ENCODE results near the gene ACOX2.

ACOX2 gene

GRCh38 chr3:58556001-58556400 is 19.0 kb upstream of the ACOX2 start:
- Histone ChIP-seq H3K4me1 (ENCODE audit: insufficient read depth, low read length, severe bottlenecking) (no peaks in the 10 kb centered on the region), H3K36me3 (ENCODE audit: insufficient read depth, low read length) (no peaks in the 10 kb centered on the region), H3K9me2 (ENCODE audit: low read depth, low read length) (no peaks in the 10 kb centered on the region), H2AFZ (ENCODE audit: low read length) (no peak overlapping the region), H3K27ac (ENCODE audit: low read depth, low read length, poor library complexity, severe bottlenecking) (no peak overlapping the region), H3K4me2 (ENCODE audit: low read length) (no peak overlapping the region), H3F3A (ENCODE audit: insufficient read depth, low read length) (no peaks in the 10 kb centered on the region), H3K9ac (ENCODE audit: low read length) (no peak overlapping the region), H3K79me2 (ENCODE audit: insufficient read depth, low read length) (no peaks in the 10 kb centered on the region), H3K9me3 (ENCODE audit: low read length) (no peaks in the 10 kb centered on the region), H3K27me3 (ENCODE audit: insufficient read depth, low read length) (no peaks in the 10 kb centered on the region), H3K4me3 (ENCODE audit: low read depth, low read length, poor library complexity, severe bottlenecking) (no peak overlapping the region), H4K20me1 (ENCODE audit: insufficient read depth, low read length) (no peaks in the 10 kb centered on the region)
- TF ChIP-seq CTCF (IDR thresholded peaks at IDR 0.05; ENCODE audit: low read length), result no peak
- TF ChIP-seq EZH2 (IDR thresholded peaks at IDR 0.05; ENCODE audit: borderline replicate concordance, low read length), result no peak

GRCh38 chr3:58555203-58555602 is 18.2 kb upstream of the ACOX2 start:
- Histone ChIP-seq H3K79me2 (ENCODE audit: insufficient read depth, low read length) (no peaks in the 10 kb centered on the region), H3K9me2 (ENCODE audit: low read depth, low read length) (no peaks in the 10 kb centered on the region), H3K27me3 (ENCODE audit: insufficient read depth, low read length) (no peaks in the 10 kb centered on the region), H3F3A (ENCODE audit: insufficient read depth, low read length) (no peaks in the 10 kb centered on the region), H2AFZ (ENCODE audit: low read length) (no peak overlapping the region), H3K27ac (ENCODE audit: low read depth, low read length, poor library complexity, severe bottlenecking) (no peak overlapping the region), H3K4me1 (ENCODE audit: insufficient read depth, low read length, severe bottlenecking) (no peaks in the 10 kb centered on the region), H3K9ac (ENCODE audit: low read length) (no peak overlapping the region), H3K4me2 (ENCODE audit: low read length) (no peak overlapping the region), H4K20me1 (ENCODE audit: insufficient read depth, low read length) (no peaks in the 10 kb centered on the region), H3K9me3 (ENCODE audit: low read length) (no peaks in the 10 kb centered on the region), H3K4me3 (ENCODE audit: low read depth, low read length, poor library complexity, severe bottlenecking) (no peak overlapping the region), H3K36me3 (ENCODE audit: insufficient read depth, low read length) (no peaks in the 10 kb centered on the region)
- TF ChIP-seq EZH2 (IDR thresholded peaks at IDR 0.05; ENCODE audit: borderline replicate concordance, low read length), result no peak
- TF ChIP-seq CTCF (IDR thresholded peaks at IDR 0.05; ENCODE audit: low read length), result no peak

- Histone ChIP-seq H3K4me1 (ENCODE audit: insufficient read depth, low read length, severe bottlenecking) (no peaks in the 10 kb centered on the region), H3K27ac (ENCODE audit: low read depth, low read length, poor library complexity, severe bottlenecking) (no peak overlapping the region), H3K9me3 (ENCODE audit: low read length) (no peaks in the 10 kb centered on the region), H3F3A (ENCODE audit: insufficient read depth, low read length) (no peaks in the 10 kb centered on the region), H3K4me3 (ENCODE audit: low read depth, low read length, poor library complexity, severe bottlenecking) (no peak overlapping the region), H3K36me3 (ENCODE audit: insufficient read depth, low read length) (no peaks in the 10 kb centered on the region), H4K20me1 (ENCODE audit: insufficient read depth, low read length) (no peaks in the 10 kb centered on the region), H3K9ac (ENCODE audit: low read length) (no peak overlapping the region), H2AFZ (ENCODE audit: low read length) (no peak overlapping the region), H3K4me2 (ENCODE audit: low read length) (no peak overlapping the region), H3K79me2 (ENCODE audit: insufficient read depth, low read length) (no peaks in the 10 kb centered on the region), H3K9me2 (ENCODE audit: low read depth, low read length) (no peaks in the 10 kb centered on the region), H3K27me3 (ENCODE audit: insufficient read depth, low read length) (no peaks in the 10 kb centered on the region)
- TF ChIP-seq EZH2 (IDR thresholded peaks at IDR 0.05; ENCODE audit: borderline replicate concordance, low read length) (no peak), CTCF (IDR thresholded peaks at IDR 0.05; ENCODE audit: low read length) (no peak)
Observed at GRCh38 chr3:58553003-58553402, 16.0 kb upstream of the ACOX2 start.
